AG09309 (cell line): ENCODE measurements around the gene KISS1R.

Source experiments
- DNase-seq: peaks from one replicate; pipeline ENCODE4 v3.0.0-alpha.2; 2010; ENCODE audit warnings: low read depth
- H3K4me3 ChIP-seq: 2 replicates; pipeline ENCODE4 v1.5.1; 2011; ENCODE audit warnings: mild to moderate bottlenecking, low read depth, low read length, moderate library complexity; ENCODE audit not compliant: control insufficient read depth
- CTCF ChIP-seq: IDR thresholded peaks from 2 replicates; pipeline ENCODE4 v1.5.1; 2011; ENCODE audit warnings: mild to moderate bottlenecking, low read depth, low read length, inconsistent platforms; ENCODE audit not compliant: insufficient read depth, control insufficient read depth; ENCODE audit errors: missing control alignments

Gene KISS1R

GRCh38 chr19:925526-926322 lies 8.6 kb downstream of the KISS1R start, which contains the start of gene ARID3A:
Gene ARID3A, plus strand, starts transcription at chr19:926035. Its CDS starts 3,494 bp downstream, at chr19:929529.
- peak; percentile 14 for DNase-seq
- H3K4me3 ChIP-seq, result peak within 1 kb of the TSS; percentile 67
- no peak for TF ChIP-seq CTCF

- H3K4me3 ChIP-seq, result peak overlapping the region; percentile 67
- TF ChIP-seq CTCF, result no peak
- DNase-seq, result no peak
Observed at GRCh38 chr19:926323-926588, 9.1 kb downstream of the KISS1R start.

DNA sequence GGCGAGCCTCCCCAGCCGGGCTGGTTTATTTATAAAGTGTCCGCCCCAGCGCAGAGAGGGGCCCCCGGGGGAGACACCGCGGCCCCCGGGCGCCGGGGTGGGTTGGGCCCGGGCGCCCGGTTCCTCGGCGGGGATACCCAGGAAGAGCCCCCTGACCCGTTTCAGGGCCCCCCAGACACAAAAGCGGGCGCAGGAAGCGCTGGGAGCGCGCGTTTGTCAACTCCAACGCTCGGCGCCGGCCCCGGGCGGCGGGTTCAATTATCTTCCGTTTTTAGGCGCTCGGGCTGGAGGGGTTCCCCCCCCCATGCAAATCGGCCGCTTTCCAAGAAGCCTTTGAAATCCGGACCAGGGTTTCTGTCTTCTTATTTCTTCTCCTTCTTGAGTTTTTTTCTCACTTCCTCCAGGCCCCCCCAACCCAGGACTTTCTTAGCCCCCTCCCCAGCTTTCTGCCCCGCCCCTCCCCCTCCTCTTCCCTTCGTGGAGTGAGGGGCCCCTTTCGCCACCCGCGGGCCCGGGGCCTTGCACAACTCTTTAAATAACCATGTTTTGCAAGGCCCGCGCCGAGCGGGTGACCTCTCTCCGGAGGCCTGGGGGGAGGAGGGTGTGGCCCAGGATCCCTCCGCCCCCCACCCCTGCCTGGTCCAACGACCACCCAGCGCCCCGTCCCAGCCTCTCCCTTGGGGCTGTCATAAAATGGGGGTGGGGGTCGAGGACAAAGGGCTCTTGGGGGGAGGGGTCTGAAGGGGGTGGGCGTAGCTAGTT lies 9.6 kb downstream of the KISS1R start:
- H3K4me3 ChIP-seq, result peak overlapping the region; percentile 67
- no peak for TF ChIP-seq CTCF
- no peak for DNase-seq

DNA sequence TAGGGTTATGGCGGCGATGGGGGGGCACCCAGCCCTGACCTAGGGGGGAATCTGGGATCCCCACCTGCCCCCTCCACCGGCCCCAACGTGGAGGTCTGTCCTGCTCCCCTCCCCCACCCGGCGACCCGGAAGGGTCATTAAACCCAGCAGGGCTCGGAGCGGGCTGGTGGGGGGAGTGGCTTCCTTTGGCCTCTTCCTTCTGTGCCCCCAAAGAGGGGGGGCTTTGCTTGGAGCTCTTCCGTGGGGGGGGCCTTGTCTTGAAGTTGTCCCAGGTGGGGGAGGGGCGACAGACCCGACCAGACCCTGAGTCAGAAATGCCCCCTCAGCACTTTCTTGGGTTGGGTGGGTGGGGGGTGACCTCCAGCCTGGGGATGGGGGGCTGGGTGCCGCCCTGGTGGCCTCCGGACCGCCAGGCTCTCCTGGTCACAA lies 10.2 kb downstream of the KISS1R start:
- DNase-seq, result no peak
- no peak for TF ChIP-seq CTCF
- H3K4me3 ChIP-seq, result peak overlapping the region; percentile 67

- no peak for TF ChIP-seq CTCF
- peak overlapping the region; percentile 67 for H3K4me3 ChIP-seq
- no peak for DNase-seq
Observed at GRCh38 chr19:927780-928401, 10.8 kb downstream of the KISS1R start.

- TF ChIP-seq CTCF, result no peak
- no peak overlapping the region for H3K4me3 ChIP-seq
- no peak for DNase-seq
Observed at GRCh38 chr19:928471-929202, 11.5 kb downstream of the KISS1R start.
